GM23338 (cell line): ENCODE results near the gene FNDC3B. TPM values are rescaled to one million over a fixed set of nuclear protein-coding genes. Genes with fewer than 3 reads are reported as not detected.
A peak's percentile ranks its signal among the peaks of the same experiment; 100 is the strongest.

ENCODE experiments used
- ATAC-seq: fragments of 200-7000 bp; cut with Tn5 transposase; 3 replicates; pipeline ENCODE4 v1.9.1; 2020
- DNase-seq: peaks from one replicate; pipeline ENCODE4 v3.0.0-alpha.2; 2015; ENCODE audit warnings: low spot score
- H2AFZ ChIP-seq: fragments of 200-600 bp; sonication (generic); 2 replicates; pipeline ENCODE4 v1.8.0; 2016; ENCODE audit warnings: antibody characterized with exemption, mild to moderate bottlenecking, moderate library complexity
- H3F3A ChIP-seq: fragments of 200-600 bp; sonication (generic); replicated peaks from 2 replicates; pipeline ENCODE4 v1.8.0; 2017; ENCODE audit warnings: antibody characterized with exemption, mixed run types, low read depth
- H3K27ac ChIP-seq: fragments of 200-600 bp; sonication (generic); 2 replicates; pipeline ENCODE4 v1.6.1; 2016; ENCODE audit warnings: low read depth
- H3K27me3 ChIP-seq: fragments of 200-600 bp; sonication (generic); 2 replicates; pipeline ENCODE4 v1.8.0; 2016; ENCODE audit warnings: mild to moderate bottlenecking, mixed run types, moderate library complexity; ENCODE audit not compliant: insufficient read depth
- H3K36me3 ChIP-seq: fragments of 200-600 bp; sonication (generic); 2 replicates; pipeline ENCODE4 v1.8.0; 2016; ENCODE audit warnings: mild to moderate bottlenecking; ENCODE audit not compliant: insufficient read depth
- H3K4me1 ChIP-seq: fragments of 200-600 bp; sonication (generic); 2 replicates; pipeline ENCODE4 v1.8.0; 2016; ENCODE audit warnings: mild to moderate bottlenecking, moderate library complexity; ENCODE audit not compliant: insufficient read depth
- H3K4me2 ChIP-seq: fragments of 200-600 bp; sonication (generic); 2 replicates; pipeline ENCODE4 v1.7.1; 2017; ENCODE audit warnings: mixed run types
- H3K4me3 ChIP-seq: fragments of 200-600 bp; sonication (generic); 2 replicates; pipeline ENCODE4 v1.6.1; 2016; ENCODE audit warnings: mixed run types
- H3K79me2 ChIP-seq: fragments of 200-600 bp; sonication (generic); replicated peaks from 2 replicates; pipeline ENCODE4 v1.8.0; 2017; ENCODE audit warnings: mild to moderate bottlenecking; ENCODE audit not compliant: insufficient read depth
- H3K9me2 ChIP-seq: fragments of 200-600 bp; sonication (generic); 2 replicates; pipeline ENCODE4 v1.8.0; 2017; ENCODE audit not compliant: insufficient read depth
- H4K20me1 ChIP-seq: fragments of 200-600 bp; sonication (generic); replicated peaks from 2 replicates; pipeline ENCODE4 v1.8.0; 2017; ENCODE audit warnings: mild to moderate bottlenecking; ENCODE audit not compliant: insufficient read depth
- H3K27ac Mint-ChIP-seq: 2 replicates; pipeline ENCODE4 v1.8.0; 2020; ENCODE audit warnings: inconsistent platforms, mild to moderate bottlenecking, moderate library complexity, mixed read lengths
- H3K27me3 Mint-ChIP-seq: 3 replicates; pipeline ENCODE4 v1.8.0; 2022; ENCODE audit warnings: low read depth, mild to moderate bottlenecking, moderate library complexity, mixed read lengths, inconsistent platforms; ENCODE audit not compliant: insufficient read depth, poor library complexity
- H3K36me3 Mint-ChIP-seq: 3 replicates; pipeline ENCODE4 v1.8.0; 2021; ENCODE audit warnings: low read depth, mild to moderate bottlenecking, inconsistent platforms, moderate library complexity, mixed read lengths
- H3K4me1 Mint-ChIP-seq: 3 replicates; pipeline ENCODE4 v1.8.0; 2020; ENCODE audit warnings: mild to moderate bottlenecking, inconsistent platforms, mixed read lengths
- H3K4me3 Mint-ChIP-seq: 3 replicates; pipeline ENCODE4 v1.8.0; 2021; ENCODE audit warnings: moderate library complexity, mild to moderate bottlenecking, inconsistent platforms, mixed read lengths
- H3K9me3 Mint-ChIP-seq: 3 replicates; pipeline ENCODE4 v1.8.0; 2020; ENCODE audit warnings: moderate library complexity, mild to moderate bottlenecking, inconsistent platforms, mixed read lengths
- CTCF ChIP-seq, 2 experiments: fragments of 200-600 bp in 1 of 2; sonication (generic) in 1 of 2; conservative IDR thresholded peaks; 2 replicates each; pipeline versions ENCODE4 v1.5.1 to v1.6.1; 2016 to 2017; ENCODE audit warnings: antibody characterized with exemption in 2 of 2, low read depth in 2 of 2, mild to moderate bottlenecking in 2 of 2, moderate library complexity in 1 of 2
- ETS1 ChIP-seq: IDR thresholded peaks from 2 replicates; pipeline ENCODE4 v1.6.1; 2016; ENCODE audit warnings: antibody characterized with exemption
- EZH2 ChIP-seq: fragments of 200-600 bp; sonication (generic); IDR thresholded peaks from one replicate; pipeline ENCODE4 v1.8.0; 2017; ENCODE audit warnings: antibody characterized with exemption, mild to moderate bottlenecking, low read depth; ENCODE audit not compliant: unreplicated experiment
- POLR2AphosphoS5 ChIP-seq: IDR thresholded peaks from 2 replicates; pipeline ENCODE4 v1.6.1; 2016; ENCODE audit warnings: antibody characterized with exemption, low read depth
- REST ChIP-seq: IDR thresholded peaks from one replicate; pipeline ENCODE4 v1.6.1; 2018; ENCODE audit warnings: antibody characterized with exemption; ENCODE audit not compliant: unreplicated experiment
- STAT1 ChIP-seq: IDR thresholded peaks from one replicate; pipeline ENCODE4 v1.6.1; 2016; ENCODE audit warnings: antibody characterized with exemption; ENCODE audit not compliant: unreplicated experiment
- ZNF114 ChIP-seq: fragments of 250-450 bp; sonication (Bioruptor Pico); IDR thresholded peaks from 2 replicates; pipeline ENCODE4 v1.5.0; 2020; ENCODE audit warnings: mild to moderate bottlenecking, moderate library complexity
- ZNF331 ChIP-seq: fragments of 250-450 bp; sonication (Bioruptor Pico); IDR thresholded peaks from 2 replicates; pipeline ENCODE4 v1.5.0; 2020; ENCODE audit warnings: low read depth, mild to moderate bottlenecking, moderate library complexity
- ZNF462 ChIP-seq: fragments of 250-450 bp; sonication (Bioruptor Pico); IDR thresholded peaks from 2 replicates; pipeline ENCODE4 v1.5.0; 2020; ENCODE audit warnings: mild to moderate bottlenecking, moderate library complexity
- polyA plus RNA-seq: library from polyadenylated mRNA; unstranded; fragments of >200 nt; fragmentation: Nextera tagmentation; extraction: Ambion mirVana; gene quantifications from 2 replicates; pipeline ENCODE4 v1.2.1, GENCODE V29; 2016
- total RNA-seq: library from RNA; depleted of rRNA; stranded (reverse); fragments of >200 nt; shearing (Covaris generic); gene quantifications from 2 replicates; pipeline ENCODE4 v1.2.3, GENCODE V29; 2014

Gene FNDC3B
- total and polyA plus RNA-seq, 2 experiments from 2014 or later: 19.1 to 55.4 TPM

- TF ChIP-seq ZNF462 (CRISPR knock-in tag) (no peak), ZNF114 (no peak), STAT1 (no peak), REST (no peak)
Observed at GRCh38 chr3:172330413-172330812, 291.0 kb downstream of the FNDC3B start (continued).

- peaks cover 3% of the 10 kb centered on the region for H3K27me3 Mint-ChIP-seq
Observed at GRCh38 chr3:172332256-172333041, 293.1 kb downstream of the FNDC3B start.

More at GRCh38 chr3:172332256-172333041, 293.1 kb downstream of the FNDC3B start:
- Mint-ChIP-seq H3K4me1 (no peaks in the 10 kb centered on the region; the same call in 2 of the 3 replicates), H3K27ac (0 out of 2 replicates have a peak overlapping the region, but pooled peaks have one; percentile 67), H3K9me3 (no peaks in the 10 kb centered on the region), H3K4me3 (no peak overlapping the region), H3K36me3 (peaks cover 56% of the 10 kb centered on the region)
- ATAC-seq (peak; percentile 92), DNase-seq (peak; percentile 67)
- H3K79me2 ChIP-seq: no peaks in the 10 kb centered on the region
- no peaks in the 10 kb centered on the region for H4K20me1 ChIP-seq
- no peak for TF ChIP-seq ZNF331 (CRISPR knock-in tag)
- no peak for TF ChIP-seq EZH2
- peak; percentile 90 to 98 for TF ChIP-seq CTCF (conservative IDR thresholded peaks at IDR 0.05; ENCODE audit: low read depth in 2 of 2)
- TF ChIP-seq POLR2AphosphoS5: no peak
- no peak for TF ChIP-seq ETS1
- H3K36me3 ChIP-seq: peaks cover 22% of the 10 kb centered on the region
- no peak overlapping the region; the same call in 1 of the 2 replicates for H3K27ac ChIP-seq
- H3K27me3 ChIP-seq: no peaks in the 10 kb centered on the region
- H3K4me3 ChIP-seq: no peak overlapping the region
- H3K4me1 ChIP-seq: no peaks in the 10 kb centered on the region
- H2AFZ ChIP-seq: no peak overlapping the region
- no peaks in the 10 kb centered on the region for H3F3A ChIP-seq
- H3K9me2 ChIP-seq: no peaks in the 10 kb centered on the region
- H3K4me2 ChIP-seq: no peak overlapping the region
